BLaER1 (cell line): ENCODE data around the gene C6orf118.

Source experiments
- H3K27ac ChIP-seq: shearing (Covaris generic); formaldehyde crosslinking; 2 replicates; pipeline ENCODE4 v1.8.1; 2022
- H3K27me3 ChIP-seq: shearing (Covaris generic); formaldehyde crosslinking; 2 replicates; pipeline ENCODE4 v1.8.1; 2022
- H3K36me3 ChIP-seq: shearing (Covaris generic); formaldehyde crosslinking; 2 replicates; pipeline ENCODE4 v1.8.1; 2022
- H3K4me1 ChIP-seq: shearing (Covaris generic); formaldehyde crosslinking; 2 replicates; pipeline ENCODE4 v1.8.1; 2022
- H3K4me2 ChIP-seq: shearing (Covaris generic); formaldehyde crosslinking; 2 replicates; pipeline ENCODE4 v1.8.1; 2022
- H3K4me3 ChIP-seq: shearing (Covaris generic); formaldehyde crosslinking; 2 replicates; pipeline ENCODE4 v1.8.1; 2022
- H3K9ac ChIP-seq: shearing (Covaris generic); formaldehyde crosslinking; 2 replicates; pipeline ENCODE4 v1.8.1; 2022
- H3K9me3 ChIP-seq: shearing (Covaris generic); formaldehyde crosslinking; 2 replicates; pipeline ENCODE4 v1.8.1; 2022
- H4K20me1 ChIP-seq: shearing (Covaris generic); formaldehyde crosslinking; 2 replicates; pipeline ENCODE4 v1.8.1; 2022
- Cebpa-rat ChIP-seq: shearing (Covaris generic); IDR thresholded peaks from 2 replicates; pipeline ENCODE4 v1.8.1; 2022

C6orf118 gene

DNA sequence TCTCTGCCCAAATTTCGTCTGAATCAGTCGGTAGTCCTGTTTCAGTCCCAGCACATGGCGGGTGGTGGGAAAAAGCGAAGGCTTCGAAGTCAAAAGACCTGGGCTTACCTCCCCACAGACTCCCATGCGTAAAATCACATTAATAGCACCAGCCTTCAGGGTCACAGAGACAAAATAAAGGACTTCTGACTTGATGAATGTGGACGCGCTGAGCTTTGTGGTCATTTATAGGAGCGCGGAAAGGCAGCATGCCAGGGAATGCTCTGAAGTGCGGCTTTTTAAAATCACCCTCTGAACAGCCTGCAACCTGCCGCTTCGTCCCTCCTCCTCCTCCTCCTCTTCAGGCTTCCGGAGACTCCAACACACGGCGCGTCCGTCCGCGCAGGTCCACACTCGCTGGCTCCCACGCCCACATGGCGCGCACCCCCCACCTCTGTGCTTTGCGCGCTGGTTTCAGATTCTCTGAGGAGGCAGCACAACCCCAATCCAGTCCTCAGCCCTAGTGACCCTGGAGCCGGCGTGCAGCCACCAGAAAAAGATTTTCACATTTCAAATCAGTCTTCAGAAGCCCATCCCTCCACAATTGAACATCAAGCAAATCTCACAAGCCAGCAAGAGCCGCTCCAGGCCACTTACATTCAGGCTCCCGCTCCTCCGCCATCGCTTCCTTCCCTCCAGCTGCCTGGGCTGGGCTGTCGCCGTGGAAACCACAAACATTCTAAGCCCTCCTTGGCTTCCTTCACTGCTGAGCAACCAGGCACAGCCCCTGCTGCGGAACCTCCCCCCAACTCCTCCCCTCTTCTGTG lies at the start of gene C6orf118:
Gene C6orf118 (minus strand): TSS at position 680 of the 806 bp plus-strand sequence. CDS start 19 bp downstream, at position 661.
- Histone ChIP-seq H3K4me2 (peak within 1 kb of the TSS; percentile 56), H3K27ac (no peak within 1 kb of the TSS), H3K4me3 (no peak within 1 kb of the TSS), H3K4me1 (peaks cover 10% of the 10 kb centered on the region), H4K20me1 (no peaks in the 10 kb centered on the region), H3K27me3 (no peaks in the 10 kb centered on the region), H3K9ac (no peak within 1 kb of the TSS), H3K36me3 (no peaks in the 10 kb centered on the region), H3K9me3 (no peaks in the 10 kb centered on the region)
- no peak for TF ChIP-seq Cebpa-rat

DNA sequence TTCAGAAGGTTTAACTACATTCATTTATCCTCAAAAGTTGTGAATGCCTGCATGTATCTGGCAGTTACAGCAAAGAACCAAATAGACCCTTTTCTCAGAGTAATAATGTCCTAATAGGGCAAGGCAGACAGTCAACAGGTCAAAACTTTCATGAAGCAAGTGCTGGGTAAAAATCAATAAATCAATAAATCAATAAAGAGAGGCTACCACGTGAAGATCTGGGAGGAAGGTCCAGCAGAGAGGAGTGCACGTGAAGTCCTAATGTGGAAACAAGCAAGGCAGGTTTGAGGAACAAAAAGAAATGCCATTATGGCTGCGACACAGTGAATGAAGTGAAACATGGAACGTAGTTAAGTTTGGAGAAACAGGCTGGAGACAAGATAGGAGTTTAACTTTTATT lies 36.3 kb upstream of the C6orf118 start:
- TF ChIP-seq Cebpa-rat, result no peak

DNA sequence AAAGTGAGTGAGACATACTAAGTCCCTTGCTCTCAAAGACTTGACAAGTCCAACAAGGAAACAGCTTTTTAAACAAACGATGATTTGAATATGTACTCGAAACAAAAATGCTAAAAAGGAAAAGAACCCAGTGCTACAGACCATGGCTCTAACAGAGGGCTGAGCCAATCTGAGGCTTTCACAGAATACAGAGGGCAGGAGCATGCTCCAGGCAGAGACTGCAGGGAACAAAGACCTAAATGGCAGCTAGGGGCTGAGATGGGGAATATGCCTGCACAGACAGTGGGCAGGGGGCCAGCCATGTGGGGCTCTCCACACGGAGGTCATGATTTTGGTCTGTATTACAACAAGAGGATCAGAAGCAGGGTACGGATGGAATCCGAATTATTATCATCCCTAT lies 31.1 kb upstream of the C6orf118 start:
- H3K9me3 ChIP-seq, result no peaks in the 10 kb centered on the region
- H3K9ac ChIP-seq, result no peak overlapping the region
- no peaks in the 10 kb centered on the region for H3K27me3 ChIP-seq
- no peak overlapping the region for H3K4me2 ChIP-seq
- no peak overlapping the region for H3K4me3 ChIP-seq
- H3K27ac ChIP-seq, result no peak overlapping the region
- no peaks in the 10 kb centered on the region for H3K36me3 ChIP-seq
- H3K4me1 ChIP-seq, result no peaks in the 10 kb centered on the region
- no peak for TF ChIP-seq Cebpa-rat
- H4K20me1 ChIP-seq, result no peaks in the 10 kb centered on the region

More for the DNA sequence above, 36.3 kb upstream of the C6orf118 start:
- H3K9ac ChIP-seq, result no peak overlapping the region
- no peak overlapping the region for H3K4me3 ChIP-seq
- no peak overlapping the region for H3K27ac ChIP-seq
- no peak overlapping the region for H3K4me2 ChIP-seq
- no peaks in the 10 kb centered on the region for H4K20me1 ChIP-seq
- no peaks in the 10 kb centered on the region for H3K4me1 ChIP-seq
- no peaks in the 10 kb centered on the region for H3K27me3 ChIP-seq
- peaks cover 18% of the 10 kb centered on the region for H3K9me3 ChIP-seq
- peaks cover 6% of the 10 kb centered on the region; the same call in 1 of the 2 replicates for H3K36me3 ChIP-seq

DNA sequence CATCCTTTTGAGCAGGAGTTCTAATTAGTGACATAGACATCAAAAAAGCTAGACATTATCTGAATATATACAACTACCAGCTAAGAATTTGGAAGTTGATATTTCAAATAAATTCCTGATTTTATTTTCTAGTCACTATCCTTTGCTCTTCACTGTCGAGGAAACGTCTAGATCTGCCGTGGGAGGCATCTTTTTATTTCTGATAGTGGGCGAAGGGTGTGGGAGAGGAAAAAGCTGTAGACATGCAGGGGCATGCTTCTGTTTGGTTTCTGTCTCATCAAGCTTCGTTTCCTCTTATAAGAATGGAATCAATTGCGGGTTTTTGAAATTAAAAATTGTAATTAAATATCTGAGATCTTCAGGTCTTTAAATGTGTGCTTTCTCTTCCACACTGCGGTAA lies 16.2 kb upstream of the C6orf118 start:
- Histone ChIP-seq H3K9me3 (peaks cover 14% of the 10 kb centered on the region), H4K20me1 (no peaks in the 10 kb centered on the region), H3K4me3 (no peak overlapping the region), H3K36me3 (no peaks in the 10 kb centered on the region), H3K4me2 (no peak overlapping the region), H3K27me3 (no peaks in the 10 kb centered on the region), H3K27ac (no peak overlapping the region), H3K4me1 (no peaks in the 10 kb centered on the region), H3K9ac (no peak overlapping the region)
- no peak for TF ChIP-seq Cebpa-rat

GRCh38 chr6:165321555-165322145 lies 12.2 kb upstream of the C6orf118 start:
- TF ChIP-seq Cebpa-rat, result no peak
- H3K9me3 ChIP-seq, result peaks cover 14% of the 10 kb centered on the region
- H3K4me3 ChIP-seq, result no peak overlapping the region
- no peaks in the 10 kb centered on the region for H3K4me1 ChIP-seq
- H3K27ac ChIP-seq, result no peak overlapping the region
- H3K36me3 ChIP-seq, result no peaks in the 10 kb centered on the region
- no peak overlapping the region for H3K4me2 ChIP-seq
- no peak overlapping the region for H3K9ac ChIP-seq
- H3K27me3 ChIP-seq, result no peaks in the 10 kb centered on the region
- no peaks in the 10 kb centered on the region for H4K20me1 ChIP-seq

- Histone ChIP-seq H3K27ac (no peak overlapping the region), H4K20me1 (no peaks in the 10 kb centered on the region), H3K4me1 (no peaks in the 10 kb centered on the region), H3K36me3 (no peaks in the 10 kb centered on the region), H3K4me3 (no peak overlapping the region), H3K9ac (no peak overlapping the region), H3K27me3 (no peaks in the 10 kb centered on the region), H3K4me2 (no peak overlapping the region), H3K9me3 (peaks cover 14% of the 10 kb centered on the region)
- TF ChIP-seq Cebpa-rat, result no peak
Measured at GRCh38 chr6:165321150-165321549, 11.7 kb upstream of the C6orf118 start.

- no peak overlapping the region for H3K4me2 ChIP-seq
- H3K4me3 ChIP-seq, result no peak overlapping the region
- H3K27me3 ChIP-seq, result no peaks in the 10 kb centered on the region
- H3K9ac ChIP-seq, result no peak overlapping the region
- peaks cover 14% of the 10 kb centered on the region for H3K9me3 ChIP-seq
- no peaks in the 10 kb centered on the region for H3K36me3 ChIP-seq
- no peaks in the 10 kb centered on the region for H3K4me1 ChIP-seq
- no peak overlapping the region for H3K27ac ChIP-seq
- no peaks in the 10 kb centered on the region for H4K20me1 ChIP-seq
- TF ChIP-seq Cebpa-rat, result no peak
Measured at GRCh38 chr6:165317723-165318122, 8.3 kb upstream of the C6orf118 start.

DNA sequence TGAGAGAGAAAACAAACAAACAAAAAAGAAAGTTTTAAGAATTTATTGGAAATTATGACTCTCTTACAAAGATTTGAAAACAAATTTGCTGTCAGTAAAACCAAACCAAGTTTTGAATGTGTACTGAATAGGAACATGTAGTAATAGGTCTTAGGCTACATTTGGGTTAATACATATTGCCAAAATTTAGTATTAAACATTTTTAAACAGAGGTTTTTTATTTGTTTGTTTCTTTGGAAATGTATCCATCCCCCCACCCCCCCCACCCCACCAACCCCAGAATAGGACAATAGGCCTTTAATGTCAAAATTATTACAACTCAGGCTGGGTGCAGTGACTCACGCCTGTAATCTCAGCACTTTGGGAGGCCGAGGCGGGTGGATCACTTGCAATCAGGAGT lies 2.5 kb downstream of the C6orf118 start:
- Histone ChIP-seq H3K4me1 (peaks cover 10% of the 10 kb centered on the region), H3K9ac (no peak overlapping the region), H4K20me1 (no peaks in the 10 kb centered on the region), H3K27me3 (no peaks in the 10 kb centered on the region), H3K4me2 (no peak overlapping the region), H3K36me3 (no peaks in the 10 kb centered on the region), H3K27ac (no peak overlapping the region), H3K9me3 (no peaks in the 10 kb centered on the region), H3K4me3 (no peak overlapping the region)
- TF ChIP-seq Cebpa-rat, result no peak

- TF ChIP-seq Cebpa-rat, result no peak
- Histone ChIP-seq H4K20me1 (no peaks in the 10 kb centered on the region), H3K36me3 (no peaks in the 10 kb centered on the region), H3K27ac (no peak overlapping the region), H3K9me3 (no peaks in the 10 kb centered on the region), H3K4me3 (no peak overlapping the region), H3K4me1 (no peaks in the 10 kb centered on the region), H3K27me3 (no peaks in the 10 kb centered on the region), H3K9ac (no peak overlapping the region), H3K4me2 (no peak overlapping the region)
Measured at GRCh38 chr6:165301372-165302246, 7.8 kb downstream of the C6orf118 start.

- H3K27me3 ChIP-seq, result no peaks in the 10 kb centered on the region
- H3K4me2 ChIP-seq, result no peak overlapping the region
- TF ChIP-seq Cebpa-rat, result no peak
- no peak overlapping the region for H3K27ac ChIP-seq
- no peaks in the 10 kb centered on the region for H3K9me3 ChIP-seq
- H3K4me1 ChIP-seq, result no peaks in the 10 kb centered on the region
- no peaks in the 10 kb centered on the region for H3K36me3 ChIP-seq
- no peak overlapping the region for H3K9ac ChIP-seq
- H3K4me3 ChIP-seq, result no peak overlapping the region
- no peaks in the 10 kb centered on the region for H4K20me1 ChIP-seq
Measured at GRCh38 chr6:165300422-165300936, 8.9 kb downstream of the C6orf118 start.
